Left forelimb (tissue), 1 donor: Measurements from ENCODE around the gene FAM89A.
"Not testable (repeated sequence)": the region's sequence is repeated elsewhere in the genome, so short reads cannot be mapped to it uniquely, and the experiment has no call there.

Experiments
- DNase-seq: peaks from one replicate; pipeline ENCODE4 v3.0.0-alpha.2; 2018; ENCODE audit warnings: low spot score

Gene FAM89A

GRCh38 chr1:230987448-230987847 lies 52.6 kb downstream of the FAM89A start:
- DNase-seq: no peak

GRCh38 chr1:230986976-230987375 lies 53.1 kb downstream of the FAM89A start:
- no peak for DNase-seq

- no peak for DNase-seq
Observed at GRCh38 chr1:230985711-230986110, 54.3 kb downstream of the FAM89A start.

GRCh38 chr1:230984622-230985515 lies 55.2 kb downstream of the FAM89A start:
- DNase-seq: not testable (repeated sequence)

- no peak for DNase-seq
Observed at GRCh38 chr1:230983811-230984210, 56.2 kb downstream of the FAM89A start.

GRCh38 chr1:230982696-230983095 lies 57.4 kb downstream of the FAM89A start:
- DNase-seq: no peak

GRCh38 chr1:230979952-230980351 lies 60.1 kb downstream of the FAM89A start:
- no peak for DNase-seq

GRCh38 chr1:230979389-230979716 lies 60.7 kb downstream of the FAM89A start:
- no peak for DNase-seq

- peak; percentile 98 for DNase-seq
Observed at GRCh38 chr1:230978491-230979388, 61.3 kb downstream of the FAM89A start, which contains the start of the genes ARV1 and TTC13. TSS of gene ARV1 (plus strand) at chr1:230979094. CDS start at chr1:230979106, 12 bp downstream. TSS of gene TTC13 (minus strand) at chr1:230978861. CDS start at chr1:230978830, 31 bp downstream.

- DNase-seq: no peak
Observed at GRCh38 chr1:230977761-230978490, 62.1 kb downstream of the FAM89A start.

- DNase-seq: no peak
Observed at GRCh38 chr1:230976825-230977747, 63.0 kb downstream of the FAM89A start.

GRCh38 chr1:230976360-230976759 lies 63.7 kb downstream of the FAM89A start:
- no peak for DNase-seq

- DNase-seq: no peak
Observed at GRCh38 chr1:230975636-230976035, 64.4 kb downstream of the FAM89A start.

- no peak for DNase-seq
Observed at GRCh38 chr1:230972855-230973271, 67.2 kb downstream of the FAM89A start.

GRCh38 chr1:230971771-230972170 lies 68.3 kb downstream of the FAM89A start:
- no peak for DNase-seq

GRCh38 chr1:230970432-230970831 lies 69.6 kb downstream of the FAM89A start:
- no peak for DNase-seq
